Measurements from ENCODE around the gene VPS4B. TPM values are rescaled to one million over a fixed set of nuclear protein-coding genes. Genes with fewer than 3 reads are reported as not detected.

Gene VPS4B
- total and polyA plus RNA-seq, 12 donors: 6.1 to 39.6 (median 21.4) TPM

DNA sequence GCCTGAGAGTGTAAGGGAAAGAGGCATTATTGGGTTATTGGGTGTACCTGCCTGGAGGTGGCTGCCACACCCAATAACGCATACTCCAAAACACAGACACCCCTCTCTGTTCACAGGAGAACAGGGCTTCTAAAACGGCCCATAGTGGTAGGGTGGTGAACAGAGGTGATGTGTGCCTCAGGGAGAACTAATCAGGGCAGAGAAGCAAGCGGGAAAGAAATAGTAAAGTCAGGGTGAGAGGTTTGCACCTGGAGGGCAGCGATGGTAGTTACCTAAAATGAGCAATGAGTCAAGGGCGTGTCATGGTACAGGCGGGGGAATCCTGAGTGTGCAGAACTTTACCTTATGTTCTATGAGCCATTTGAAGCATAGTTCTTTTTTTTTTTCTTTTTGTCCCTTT, 21.6 kb upstream of the VPS4B start:
- Histone ChIP-seq H3K4me3 (no peak overlapping the region), H3K4me1 (peaks cover 0 to 27% (median 0%) of the 10 kb centered on the region in 9 donors), H3K27ac (no peak overlapping the region), H3K27me3 (no peaks in the 10 kb centered on the region), H3K9me3 (no peaks in the 10 kb centered on the region), H3K36me3 (no peaks in the 10 kb centered on the region)
- no peak for ATAC-seq
- TF ChIP-seq, protein P1, sequence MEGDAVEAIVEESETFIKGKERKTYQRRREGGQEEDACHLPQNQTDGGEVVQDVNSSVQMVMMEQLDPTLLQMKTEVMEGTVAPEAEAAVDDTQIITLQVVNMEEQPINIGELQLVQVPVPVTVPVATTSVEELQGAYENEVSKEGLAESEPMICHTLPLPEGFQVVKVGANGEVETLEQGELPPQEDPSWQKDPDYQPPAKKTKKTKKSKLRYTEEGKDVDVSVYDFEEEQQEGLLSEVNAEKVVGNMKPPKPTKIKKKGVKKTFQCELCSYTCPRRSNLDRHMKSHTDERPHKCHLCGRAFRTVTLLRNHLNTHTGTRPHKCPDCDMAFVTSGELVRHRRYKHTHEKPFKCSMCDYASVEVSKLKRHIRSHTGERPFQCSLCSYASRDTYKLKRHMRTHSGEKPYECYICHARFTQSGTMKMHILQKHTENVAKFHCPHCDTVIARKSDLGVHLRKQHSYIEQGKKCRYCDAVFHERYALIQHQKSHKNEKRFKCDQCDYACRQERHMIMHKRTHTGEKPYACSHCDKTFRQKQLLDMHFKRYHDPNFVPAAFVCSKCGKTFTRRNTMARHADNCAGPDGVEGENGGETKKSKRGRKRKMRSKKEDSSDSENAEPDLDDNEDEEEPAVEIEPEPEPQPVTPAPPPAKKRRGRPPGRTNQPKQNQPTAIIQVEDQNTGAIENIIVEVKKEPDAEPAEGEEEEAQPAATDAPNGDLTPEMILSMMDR (IDR thresholded peaks at IDR 0.05): no peak
- DNase-seq: no peak
- WGBS, 2 donors: 91 to 95% methylated on average over 6 of the region's 6 CpGs
- intact Hi-C loops (cut with DNase I): loop anchor here in 3 of 10 donors (5.0 kb wide), 2 partner anchors 102 to 427 kb away; no protein-coding TSS in a partner anchor

DNA sequence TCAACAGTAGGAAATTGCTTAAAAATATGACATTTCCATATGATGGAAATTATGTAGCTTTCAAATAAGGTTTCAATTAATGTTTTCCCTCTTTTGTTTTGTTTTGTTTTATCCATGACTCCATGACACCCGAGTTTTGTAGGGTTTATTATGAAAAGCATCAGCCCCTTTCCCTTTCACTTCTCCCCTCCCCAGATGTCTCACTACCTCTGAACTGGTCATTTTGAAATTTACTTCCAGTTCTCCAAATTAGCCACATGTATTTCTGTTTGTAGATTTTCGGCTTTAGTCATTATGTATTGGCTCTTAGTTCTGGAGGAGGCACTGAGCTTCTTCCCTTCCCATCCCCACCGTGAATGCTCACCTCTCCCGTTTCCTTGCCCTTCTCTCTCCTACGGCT, 18.6 kb upstream of the VPS4B start:
- Histone ChIP-seq H3K4me3 (no peak overlapping the region), H3K9me3 (no peaks in the 10 kb centered on the region), H3K4me1 (peaks cover 0 to 27% (median 0%) of the 10 kb centered on the region in 9 donors), H3K27me3 (peaks cover 0 to 7% (median 0%) of the 10 kb centered on the region in 7 donors), H3K36me3 (no peaks in the 10 kb centered on the region), H3K27ac (no peak overlapping the region)
- intact Hi-C loops (cut with DNase I): loop anchor here in 3 of 10 donors (5.0 kb wide), 2 partner anchors 99 to 424 kb away; no protein-coding TSS in a partner anchor
- DNase-seq: no peak
- 76 to 84% methylated on average over 5 of the region's 5 CpGs for WGBS, 2 donors
- ATAC-seq: no peak
- TF ChIP-seq, protein P1 (IDR thresholded peaks at IDR 0.05): no peak

DNA sequence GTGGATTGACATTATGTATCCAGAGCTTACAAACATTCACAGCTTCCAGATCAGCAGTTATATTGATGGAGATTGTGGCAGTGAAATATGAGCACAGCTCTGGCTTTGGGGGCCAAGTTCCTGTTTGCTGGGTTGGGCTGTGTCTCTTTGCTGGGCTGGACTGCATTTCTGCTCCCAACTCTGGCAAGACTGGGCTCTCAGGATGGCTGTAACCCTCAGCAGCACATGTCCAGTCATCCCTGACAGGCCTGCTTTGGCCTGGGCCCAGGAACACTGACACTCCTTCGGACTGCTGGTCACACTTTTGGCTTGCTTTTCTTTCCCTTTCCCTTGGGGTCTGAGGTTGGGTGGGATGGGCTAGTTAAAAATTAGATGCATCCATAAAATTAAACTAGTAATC, 17.9 kb upstream of the VPS4B start:
- Histone ChIP-seq H3K4me3 (no peak overlapping the region), H3K36me3 (no peaks in the 10 kb centered on the region), H3K9me3 (no peaks in the 10 kb centered on the region), H3K27me3 (peaks cover 0 to 7% (median 0%) of the 10 kb centered on the region in 7 donors), H3K27ac (no peak overlapping the region), H3K4me1 (peaks cover 0 to 25% (median 0%) of the 10 kb centered on the region in 9 donors)
- TF ChIP-seq, protein P1 (IDR thresholded peaks at IDR 0.05): no peak
- ATAC-seq (peak in 4 of 8 donors; percentile 32 to 55 (median 40)), DNase-seq (peak in 1 of 2 donors; percentile 27)
- intact Hi-C loops (cut with DNase I): loop anchor here in 3 of 10 donors (5.0 kb wide), 2 partner anchors 98 to 423 kb away; no protein-coding TSS in a partner anchor
- 15 to 18% methylated on average over 1 of the region's 1 CpG for WGBS, 2 donors

DNA sequence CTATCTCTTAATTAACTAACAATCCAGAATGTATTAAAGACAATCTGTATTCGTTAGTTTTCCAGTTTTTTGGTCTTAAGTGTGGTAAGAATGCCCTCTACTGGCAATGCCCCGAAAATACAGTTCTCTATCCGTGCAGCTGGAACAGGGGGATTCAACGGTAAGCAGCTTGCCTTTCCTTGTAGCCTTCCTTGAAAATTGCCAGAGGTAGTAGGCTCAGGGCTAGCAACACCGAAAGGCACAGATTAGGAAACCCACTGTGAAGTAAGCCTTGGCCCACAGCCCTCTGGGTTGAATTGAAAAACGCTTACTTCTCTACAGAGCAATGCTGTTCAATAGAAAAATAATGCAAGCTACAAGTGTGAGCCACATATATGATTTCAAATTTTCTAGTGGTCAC, 17.1 kb upstream of the VPS4B start:
- intact Hi-C loops (cut with DNase I): loop anchor here (1.0 to 10.0 kb wide), 10 partner anchors 92 to 423 kb away; no protein-coding TSS in a partner anchor
- no peak overlapping the region for H3K27ac ChIP-seq
- H3K4me1 ChIP-seq: peaks cover 0 to 16% (median 0%) of the 10 kb centered on the region in 9 donors
- H3K9me3 ChIP-seq: no peaks in the 10 kb centered on the region
- H3K27me3 ChIP-seq: peaks cover 0 to 7% (median 0%) of the 10 kb centered on the region in 7 donors
- ATAC-seq (peak in 7 of 8 donors; percentile 54 to 77 (median 69)), DNase-seq (peak in 1 of 2 donors; percentile 52)
- 2% methylated on average over 6 of the region's 6 CpGs for WGBS, 2 donors
- TF ChIP-seq, protein P1 (IDR thresholded peaks at IDR 0.05): peak; percentile 54 to 88 (median 83)
- H3K36me3 ChIP-seq: no peaks in the 10 kb centered on the region
- no peak overlapping the region for H3K4me3 ChIP-seq
